Stimulated activated CD4-positive, alpha-beta T cell treated with anti-CD3 and anti-CD28 coated beads, Interleukin-2, amount 100 ng/mL, for 4 hours (primary cell): ENCODE measurements around the gene SNX10.

ENCODE experiments used
- DNase-seq: peaks from one replicate; pipeline ENCODE4 v3.0.0-alpha.2; 2020; ENCODE audit warnings: low read depth

The SNX10 gene

DNA sequence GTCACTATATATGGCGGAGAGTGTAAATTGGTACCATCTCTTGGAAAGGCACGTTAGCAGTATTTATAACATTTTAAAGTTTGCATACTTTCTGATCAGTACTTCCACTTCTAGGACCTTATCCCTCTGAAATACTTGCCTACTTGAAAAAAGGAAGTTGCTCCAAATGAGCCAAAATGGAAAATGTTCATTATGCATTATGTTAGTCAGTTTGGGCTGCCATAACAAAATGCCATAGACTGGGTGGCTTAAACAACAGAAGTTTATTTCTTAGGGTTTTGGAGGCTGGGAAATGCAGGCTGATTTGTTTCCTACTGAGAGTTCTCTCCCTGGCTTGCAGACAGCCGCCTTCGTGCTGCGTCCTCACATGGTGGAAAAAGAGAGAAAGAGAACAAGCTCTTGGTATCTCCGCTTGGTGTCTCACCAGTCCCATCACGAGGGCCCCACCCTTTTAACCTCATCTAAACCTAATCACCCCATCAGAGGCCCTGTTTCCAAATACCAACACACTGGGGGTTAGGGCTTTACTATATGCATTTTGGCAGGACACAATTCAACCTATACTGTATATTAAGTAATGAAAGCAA lies 6.9 kb downstream of the SNX10 start:
- no peak for DNase-seq

DNA sequence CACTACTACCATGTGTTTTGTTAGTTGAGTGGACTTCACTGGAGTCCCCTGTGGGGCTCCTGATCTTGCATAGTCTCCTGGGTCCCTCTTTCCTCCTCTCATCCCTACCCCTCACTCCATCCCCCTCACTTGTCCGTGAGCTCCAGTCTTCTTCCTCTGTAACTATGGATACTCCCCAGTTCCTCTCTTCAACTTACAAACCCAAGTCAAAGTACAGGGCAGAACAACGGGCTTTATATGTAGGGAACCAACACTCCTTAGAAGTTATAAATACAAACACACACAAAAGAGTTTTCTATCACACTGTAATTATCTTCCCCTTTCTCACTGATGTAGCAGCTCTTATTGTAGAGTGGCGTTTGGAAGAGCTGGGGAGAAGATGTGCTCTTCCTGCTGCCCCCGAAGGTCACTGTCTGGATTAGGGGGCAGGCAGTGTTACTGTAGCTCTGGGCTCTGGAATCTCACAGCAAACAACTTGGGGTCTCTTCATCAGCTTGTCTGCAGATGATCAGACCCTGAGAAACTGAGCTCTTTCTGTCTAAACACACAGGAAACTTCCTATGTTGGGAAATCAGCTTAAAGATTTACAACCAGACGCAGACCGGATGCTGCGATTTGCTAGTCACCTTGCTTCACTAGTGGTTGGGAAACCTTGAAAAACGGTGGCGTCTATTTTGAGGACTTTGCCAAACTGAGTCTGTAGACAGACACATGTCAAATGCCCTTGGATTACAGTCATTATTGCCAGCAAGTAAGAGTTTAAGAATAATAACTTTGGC lies 13.6 kb downstream of the SNX10 start:
- no peak for DNase-seq

DNA sequence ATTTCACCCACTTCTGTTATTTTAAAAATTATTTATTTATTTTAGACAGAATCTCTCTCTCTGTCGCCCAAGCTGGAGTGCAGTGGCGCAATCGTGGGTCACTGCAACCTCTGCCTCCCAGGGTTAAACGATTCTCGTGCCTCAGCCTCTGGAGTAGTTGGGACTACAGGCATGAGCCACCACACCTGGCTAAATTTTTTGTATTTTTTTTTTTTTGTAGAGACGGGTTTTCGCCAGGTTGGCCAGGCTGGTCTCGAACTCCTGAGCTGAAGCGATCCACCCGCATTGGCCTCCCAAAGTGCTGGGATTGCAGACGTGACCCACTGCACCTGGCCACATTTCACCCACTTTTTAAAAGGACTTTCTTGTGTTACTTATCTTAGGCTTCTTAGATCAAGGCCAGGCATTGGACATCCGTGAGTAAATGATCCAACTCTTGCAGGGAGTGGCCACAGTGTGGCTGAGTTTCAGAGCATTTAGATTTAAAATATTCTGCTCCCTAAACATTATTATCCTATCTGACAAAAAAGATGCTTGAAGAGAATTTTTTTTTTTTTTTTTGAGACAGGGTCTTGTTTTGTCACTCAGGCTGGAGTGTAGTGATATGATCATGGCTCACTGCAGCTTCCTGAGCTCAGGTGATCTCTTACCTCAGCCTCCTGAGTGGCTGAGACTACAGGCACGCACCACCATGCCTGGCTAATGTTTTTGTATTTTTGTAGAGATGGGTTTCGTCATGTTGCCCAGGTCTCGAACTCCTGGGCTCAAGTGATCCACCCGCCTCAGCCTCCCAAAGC lies 14.4 kb downstream of the SNX10 start:
- no peak for DNase-seq

DNA sequence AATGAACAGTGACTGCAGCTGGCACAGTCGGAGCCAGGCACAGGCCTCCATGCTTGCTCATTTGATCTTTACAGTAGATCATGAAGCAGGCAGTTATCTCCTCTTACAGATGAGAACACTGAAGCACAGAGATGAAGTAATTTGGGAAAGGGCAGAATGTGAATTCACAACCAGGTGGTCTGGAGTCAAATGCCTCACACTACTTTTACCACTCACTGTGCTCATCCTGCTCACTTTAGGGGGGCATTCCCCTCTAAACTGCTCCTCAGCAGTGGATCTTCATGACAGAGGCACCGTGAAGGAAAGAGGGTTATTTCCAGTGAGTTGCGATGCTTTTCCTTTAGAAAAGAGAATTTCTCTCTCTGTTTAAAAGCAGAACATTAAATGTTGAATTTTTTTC lies 15.1 kb downstream of the SNX10 start:
- no peak for DNase-seq

DNA sequence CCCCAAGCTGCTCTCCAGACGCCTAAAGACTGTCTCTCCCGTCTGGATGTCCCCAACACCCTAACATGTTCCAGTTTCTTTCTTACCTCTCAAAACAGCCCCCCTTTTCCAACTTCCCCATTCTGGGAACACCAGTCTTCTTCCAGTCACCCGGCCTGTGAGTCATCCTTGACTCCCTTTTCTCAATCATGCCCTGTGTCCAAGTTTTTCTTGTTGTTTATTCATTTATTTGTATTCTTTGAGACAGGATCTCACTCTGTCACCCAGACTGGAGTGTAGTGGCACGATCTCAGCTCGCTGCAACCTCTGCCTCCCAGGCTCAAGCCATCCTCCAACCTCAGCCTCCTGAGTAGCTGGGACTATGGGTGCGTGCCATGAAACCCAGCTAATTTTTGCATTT lies 15.6 kb downstream of the SNX10 start:
- no peak for DNase-seq

DNA sequence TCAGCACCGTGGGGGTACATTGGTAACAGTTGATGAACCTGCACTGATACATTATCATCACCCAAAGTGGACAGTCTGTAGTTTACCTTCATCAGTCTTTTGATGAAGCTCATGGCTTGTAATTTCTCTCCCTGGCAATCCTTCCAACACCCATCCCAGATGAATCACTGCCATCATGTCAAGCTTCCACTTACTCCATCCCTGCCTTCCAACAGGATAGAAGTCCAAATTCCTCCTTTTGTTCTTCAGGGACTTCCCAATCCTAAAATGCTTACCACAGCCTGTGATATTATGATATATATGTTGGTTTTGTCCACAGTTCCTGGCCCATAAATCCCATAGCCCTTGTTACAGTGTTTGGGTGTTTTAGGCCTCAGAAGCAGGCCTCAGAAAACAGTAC lies 16.1 kb downstream of the SNX10 start:
- no peak for DNase-seq

DNA sequence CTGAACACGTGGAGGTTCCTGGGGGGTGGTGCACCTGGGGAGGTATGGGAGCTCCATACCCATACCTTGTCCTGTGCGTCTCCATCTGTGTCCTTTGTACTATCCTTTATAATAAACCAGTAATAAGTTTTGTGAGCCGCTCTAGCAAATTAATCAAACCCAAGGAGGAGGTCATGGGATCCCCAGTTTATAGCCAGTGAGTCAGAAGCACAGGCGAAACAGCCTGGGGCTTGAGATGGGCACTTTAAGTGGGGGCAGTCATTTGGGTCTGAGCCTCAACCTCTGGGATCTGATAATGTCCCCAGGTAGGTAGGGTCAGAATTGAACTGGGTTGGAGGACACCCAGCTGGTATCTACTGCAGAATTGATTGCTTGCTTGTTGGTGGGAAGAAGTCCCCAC lies 16.9 kb downstream of the SNX10 start:
- no peak for DNase-seq

DNA sequence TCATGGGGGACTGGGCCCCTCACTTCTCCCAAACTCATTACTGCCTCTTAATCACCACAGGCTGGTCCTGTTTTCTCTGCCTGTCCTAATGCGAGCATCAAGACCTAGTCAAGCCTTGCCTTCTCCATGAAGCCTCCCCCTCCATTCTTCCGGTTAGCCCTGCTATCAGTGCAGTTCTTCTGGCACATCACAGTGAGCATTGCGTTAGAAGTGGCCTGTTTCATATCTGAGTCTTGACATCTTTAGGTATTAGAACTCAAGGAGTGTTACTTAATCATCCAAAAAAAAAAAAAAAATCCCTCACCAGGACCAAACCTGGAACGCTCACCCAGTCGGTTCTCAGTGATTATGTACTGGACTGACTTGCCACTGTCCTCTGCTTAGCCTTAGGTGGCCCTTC lies 17.4 kb downstream of the SNX10 start:
- no peak for DNase-seq

DNA sequence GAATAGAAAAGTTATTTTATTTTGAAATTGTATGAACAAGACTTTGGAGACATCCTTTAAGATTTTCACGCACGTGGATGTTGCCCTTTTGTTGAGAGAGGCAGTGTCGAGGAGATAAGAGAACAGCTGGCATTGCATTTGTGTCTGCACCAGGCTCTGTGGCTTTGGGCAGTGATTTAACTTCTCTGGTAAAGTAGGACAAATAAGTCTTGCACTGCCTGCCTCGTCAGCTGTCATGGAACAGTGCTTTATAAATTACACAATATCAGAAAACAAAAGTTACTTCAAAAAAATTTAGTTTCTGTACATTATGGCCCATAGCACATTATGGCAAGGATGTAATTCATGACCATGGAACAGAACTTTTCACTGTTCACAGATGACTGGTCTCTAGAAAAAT lies 20.1 kb downstream of the SNX10 start:
- DNase-seq = no peak

DNA sequence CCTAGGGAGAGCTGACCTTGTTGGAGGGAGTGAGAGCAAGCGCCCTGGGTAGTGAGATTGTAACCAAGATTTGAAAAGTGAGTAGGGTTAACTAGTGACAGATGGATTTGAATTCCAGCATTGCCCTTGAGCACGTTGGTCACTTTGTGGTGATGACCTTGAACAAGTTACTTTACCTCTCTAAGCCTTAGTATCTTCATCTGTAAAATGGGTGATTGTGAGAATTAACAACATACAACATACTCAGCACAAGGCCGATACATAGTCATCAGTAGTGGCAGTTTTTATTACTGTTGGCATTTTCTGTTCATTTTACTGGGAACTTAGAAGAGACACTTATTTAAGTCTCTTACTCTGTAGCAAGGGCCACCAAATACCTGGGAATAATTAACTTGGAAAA lies 25.5 kb downstream of the SNX10 start:
- no peak for DNase-seq

DNA sequence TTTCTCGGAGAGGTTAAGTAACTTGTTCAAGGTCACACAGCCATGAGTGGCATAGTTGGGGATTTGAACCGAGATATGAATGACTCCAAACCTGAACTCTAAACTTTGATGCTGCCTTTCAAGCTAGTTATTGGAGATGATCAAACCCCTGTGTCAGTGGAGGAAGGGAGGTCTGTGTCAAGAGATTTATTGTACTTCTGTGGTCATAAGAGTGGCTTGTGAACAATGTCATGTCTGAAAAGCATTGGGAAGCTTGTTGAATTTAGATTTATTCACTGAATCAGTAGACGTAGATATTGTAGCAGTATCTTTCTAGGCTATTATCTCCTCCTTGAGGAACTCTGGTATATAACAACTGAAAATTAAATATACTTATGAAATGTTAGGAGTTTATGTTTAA lies 27.3 kb downstream of the SNX10 start:
- no peak for DNase-seq

DNA sequence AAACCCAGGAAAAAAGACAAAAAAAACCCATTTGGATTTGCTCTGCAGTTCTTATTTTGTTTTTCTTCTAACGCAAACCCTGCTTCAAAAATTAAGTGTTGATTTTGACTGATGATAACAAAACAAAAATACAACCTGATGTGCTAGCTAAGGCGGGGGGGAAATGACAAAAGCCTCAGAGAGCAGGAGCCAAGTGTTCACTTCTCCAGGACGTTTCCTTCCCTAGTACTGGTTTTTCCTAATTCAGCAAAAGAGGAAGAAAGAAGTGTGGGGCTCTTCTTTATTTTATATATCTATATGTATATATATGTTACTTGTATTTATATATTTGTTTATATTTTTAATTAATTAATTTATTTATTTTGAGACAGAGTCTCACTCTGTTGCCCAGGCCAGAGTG lies 28.0 kb downstream of the SNX10 start:
- DNase-seq = no peak

DNA sequence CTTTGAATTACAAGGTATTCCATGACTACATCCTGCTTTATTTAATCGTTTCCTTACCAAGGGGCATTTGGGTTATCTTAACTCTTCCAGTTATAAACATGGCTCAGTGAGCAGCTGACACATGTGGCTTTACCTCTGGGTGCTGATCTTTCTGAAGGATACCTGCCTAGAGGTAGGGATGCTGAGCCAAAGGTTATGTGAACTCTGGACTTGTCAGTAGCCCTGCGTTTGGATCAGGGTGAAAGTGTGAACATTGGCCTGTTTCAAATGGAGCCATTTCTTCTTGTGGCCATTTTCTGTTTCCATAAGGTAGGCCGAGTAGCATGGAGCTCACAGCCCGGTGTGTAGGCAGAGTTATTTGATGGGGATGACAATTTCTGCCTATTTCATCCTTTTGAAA lies 29.2 kb downstream of the SNX10 start:
- no peak for DNase-seq

DNA sequence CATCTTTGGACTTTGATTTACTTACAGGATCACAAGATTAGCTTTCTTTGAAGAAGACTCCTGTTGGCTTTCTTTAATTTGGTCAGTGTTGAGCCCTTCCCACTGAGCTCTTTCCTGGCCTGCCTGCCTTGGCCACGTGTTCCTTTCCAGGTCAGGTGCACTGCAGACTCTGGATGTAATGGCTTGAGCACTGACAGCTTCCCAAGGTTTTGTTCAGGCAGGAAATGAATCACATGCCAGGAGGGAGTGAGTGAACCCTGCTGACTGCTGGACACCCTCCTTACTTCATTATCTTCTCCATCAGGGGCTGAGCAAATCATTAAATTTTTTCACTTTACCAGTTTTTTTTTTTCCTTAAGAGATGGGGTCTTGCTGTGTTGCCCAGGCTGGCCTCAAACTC lies 29.8 kb downstream of the SNX10 start:
- DNase-seq = no peak

DNA sequence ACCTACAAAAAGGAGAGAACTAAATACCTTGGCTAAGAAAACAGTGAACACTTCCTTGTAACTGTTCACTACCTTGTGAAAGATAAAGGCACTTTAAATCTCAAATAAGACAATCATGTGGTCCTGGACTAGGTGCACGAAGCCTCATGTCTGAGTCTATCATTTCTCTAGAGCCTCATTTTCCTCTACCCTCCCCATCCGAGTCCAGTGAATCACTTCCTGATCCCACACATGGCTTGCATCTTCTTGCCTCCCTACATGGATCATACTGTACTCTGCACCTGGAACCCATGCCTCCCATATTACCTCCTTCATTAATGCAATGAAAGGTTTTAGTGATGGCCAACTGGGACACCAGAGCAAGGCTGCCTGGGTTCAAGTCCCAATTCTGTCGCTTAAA lies 34.5 kb downstream of the SNX10 start:
- no peak for DNase-seq

DNA sequence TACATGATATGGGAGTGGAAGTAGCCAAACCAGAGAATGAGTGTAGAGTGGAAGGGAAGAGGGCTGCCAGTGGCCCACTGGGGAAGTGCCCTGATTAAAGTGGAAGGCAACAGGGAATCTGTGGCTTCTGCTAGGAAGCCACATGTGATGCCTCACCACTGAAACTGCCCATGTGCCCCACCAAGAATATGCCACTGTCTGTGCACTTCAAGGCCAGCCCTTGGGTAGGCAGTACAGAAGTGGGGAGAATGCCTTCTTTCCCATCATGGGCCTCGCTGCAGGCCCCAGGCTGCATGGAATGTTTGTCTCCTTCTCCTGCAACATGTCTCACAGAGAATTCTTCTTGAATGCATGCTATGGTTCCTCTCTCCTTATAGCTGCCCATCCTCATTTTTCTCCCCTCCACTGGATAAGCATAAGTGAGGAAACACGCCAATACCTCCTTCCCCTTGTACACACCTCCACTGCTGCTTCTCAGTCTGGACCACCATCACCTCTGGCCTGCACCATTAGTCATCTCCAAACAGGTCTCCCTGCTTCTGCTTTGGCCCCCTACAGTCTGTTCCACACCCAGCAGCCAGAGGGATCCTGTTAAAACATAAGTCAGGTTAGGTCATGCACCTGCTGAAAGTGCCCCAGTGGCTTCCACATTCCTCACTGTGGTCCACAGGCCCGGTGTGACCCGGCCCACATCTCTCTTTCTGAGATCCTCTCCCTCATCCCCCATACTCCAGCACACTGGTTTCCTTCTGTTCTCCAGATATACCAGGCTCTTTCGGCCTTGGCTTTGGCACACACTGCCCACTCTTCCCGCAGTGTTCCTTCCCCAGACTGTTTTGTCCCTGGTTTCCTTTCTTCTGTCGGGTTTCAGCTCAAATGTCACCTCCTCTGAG lies 37.1 kb downstream of the SNX10 start:
- no peak for DNase-seq

DNA sequence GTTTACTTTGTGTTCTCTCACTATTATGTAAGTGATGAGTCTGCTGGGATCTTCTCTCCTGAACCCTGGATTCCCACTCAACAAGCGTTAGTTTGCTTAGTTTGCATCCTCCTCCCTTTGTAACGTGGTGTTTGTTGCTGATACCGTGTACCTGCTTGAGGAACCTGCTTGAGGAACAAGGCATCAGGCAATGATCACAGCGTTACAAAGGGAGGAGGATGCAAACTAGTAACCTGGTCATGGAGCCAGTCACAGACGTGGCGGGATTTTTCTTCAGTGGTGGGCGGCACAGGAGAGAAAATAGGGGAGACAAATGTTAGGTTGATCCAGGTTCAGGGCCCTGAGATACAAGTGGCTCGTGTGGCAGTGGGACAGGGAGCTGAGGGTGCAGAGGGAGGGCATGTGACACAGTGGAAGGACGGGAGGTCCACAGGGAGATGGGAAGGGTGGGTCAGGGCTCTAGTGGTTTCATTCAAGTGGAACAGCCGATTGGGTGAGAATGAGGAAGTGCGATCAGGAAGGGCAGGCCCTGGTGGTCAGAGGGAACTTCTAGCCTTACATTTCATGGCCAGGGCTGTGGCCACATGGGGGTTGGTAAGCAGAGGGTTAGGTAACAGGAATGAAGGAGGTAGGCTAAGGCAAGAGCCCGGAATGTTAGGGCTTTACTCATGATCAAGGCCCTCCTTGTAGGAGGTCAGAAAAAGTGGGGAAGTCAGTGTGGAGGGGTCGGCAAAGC lies 38.0 kb downstream of the SNX10 start:
- DNase-seq = no peak

DNA sequence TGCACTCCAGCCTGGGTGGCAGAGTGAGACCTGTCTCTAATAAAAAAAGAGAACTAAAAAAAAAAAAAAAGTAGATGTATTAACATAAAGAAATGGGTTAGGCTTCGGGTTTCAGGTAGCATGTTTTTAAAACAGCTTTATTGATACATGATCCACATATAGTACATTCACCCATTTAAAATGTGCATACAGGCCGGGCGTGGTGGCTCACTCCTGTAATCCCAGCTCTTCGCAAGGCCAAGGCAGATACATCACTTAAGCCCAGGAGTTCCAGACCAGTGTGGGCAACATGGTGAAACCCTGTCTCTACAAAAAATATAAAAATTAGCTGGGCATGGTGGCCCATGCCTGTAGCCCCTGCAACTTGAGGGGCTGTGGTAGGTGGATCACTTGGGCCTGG lies 39.5 kb downstream of the SNX10 start:
- no peak for DNase-seq

DNA sequence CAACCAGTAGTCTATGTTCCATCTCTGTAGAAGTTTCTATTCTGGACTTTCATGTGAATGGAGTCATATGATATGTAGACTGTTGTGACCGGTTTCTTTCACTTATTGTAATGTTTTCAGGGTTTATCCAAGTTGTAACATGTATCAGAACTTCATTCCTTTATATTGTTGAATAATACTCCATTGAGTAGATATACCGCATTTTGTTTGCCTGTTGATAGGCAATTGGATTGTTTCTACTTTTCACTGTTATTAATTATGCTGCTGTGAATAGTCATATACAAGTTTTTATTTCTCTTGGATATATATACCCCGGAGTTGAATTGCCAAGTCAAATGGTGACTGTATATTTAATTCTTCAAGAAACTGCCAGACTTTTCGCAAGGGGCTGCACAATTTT lies 40.1 kb downstream of the SNX10 start:
- DNase-seq = no peak

DNA sequence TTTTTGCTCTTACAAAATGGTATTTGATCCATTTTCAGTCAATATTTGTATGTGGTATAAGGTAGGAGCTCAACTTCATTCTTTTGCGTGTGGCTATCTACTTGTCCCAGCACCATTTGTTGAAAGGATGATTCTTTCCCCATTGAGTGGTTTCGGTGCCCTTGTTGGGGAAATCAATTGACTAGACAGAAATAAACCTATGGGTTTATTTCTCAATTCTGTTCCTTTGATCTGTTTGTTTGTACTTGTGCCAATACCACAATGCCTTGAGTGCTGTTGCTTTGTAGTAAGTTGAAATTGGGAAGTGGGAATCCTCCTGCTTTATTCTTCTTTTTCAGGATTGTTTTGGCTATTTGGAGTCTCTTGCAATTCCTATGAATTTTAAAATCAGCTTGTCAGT lies 41.0 kb downstream of the SNX10 start:
- DNase-seq = no peak

DNA sequence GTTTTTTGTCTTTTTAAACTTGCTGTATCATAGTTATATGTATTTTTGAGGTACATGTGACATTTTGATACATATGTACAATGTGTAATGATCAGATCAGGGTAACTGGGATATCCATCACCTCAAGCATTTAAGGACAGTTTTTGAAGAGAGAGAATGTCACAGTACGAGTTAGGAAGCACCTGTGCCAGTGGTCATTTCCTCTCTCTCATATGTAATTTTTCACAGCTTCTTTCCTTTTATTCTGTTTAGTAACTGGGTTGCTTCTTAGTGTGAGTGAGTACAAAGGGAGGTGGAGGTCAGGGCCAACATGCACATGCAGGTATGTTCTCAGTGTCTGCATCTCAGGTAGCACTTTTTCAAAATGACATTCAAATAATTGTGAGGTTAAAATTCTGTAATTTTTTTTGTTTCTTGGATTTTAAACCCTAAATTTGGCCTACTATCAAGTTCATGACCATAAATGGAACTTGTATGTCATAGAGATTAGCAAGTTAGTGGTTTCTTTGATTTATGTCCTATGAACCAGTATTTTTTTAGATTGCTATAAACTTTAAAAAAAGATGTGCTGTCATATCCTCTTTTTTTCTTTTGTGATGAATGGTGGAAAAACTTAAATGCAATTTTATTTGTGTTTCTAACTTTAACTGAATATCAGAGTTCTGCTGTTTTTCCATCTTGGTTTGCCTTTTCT lies 42.7 kb downstream of the SNX10 start:
- no peak for DNase-seq
